PC-3 (cell line): ENCODE measurements around the gene EOGT. TPM values are rescaled to one million over a fixed set of nuclear protein-coding genes. Genes with fewer than 3 reads are reported as not detected.

Experiments used
- ATAC-seq: fragments of 200-7000 bp; cut with Tn5 transposase; 2 replicates; pipeline ENCODE4 v1.9.1; 2020; ENCODE audit warnings: mild to moderate bottlenecking, moderate library complexity
- BruUV-seq: library from RNA; stranded (reverse); fragments of 400-500 nt; replicated peaks from 2 replicates; lab custom pipeline; 2021; lab: Mats Ljungman, UMichigan
- CTCF ChIA-PET: fragments of 300-600 bp; sonication (Branson Sonifier 250); formaldehyde crosslinking; loops from one replicate; lab custom pipeline; 2022; ENCODE audit warnings: antibody characterized with exemption; lab: Charles Lee
- POLR2A ChIA-PET: fragments of 300-600 bp; sonication (Branson Sonifier 250); formaldehyde crosslinking; loops from one replicate; lab custom pipeline; 2022; ENCODE audit warnings: antibody characterized with exemption; ENCODE audit not compliant: unreplicated experiment; lab: Charles Lee
- DNase-seq: peaks from one replicate; pipeline ENCODE4 v3.0.0-alpha.2; 2015
- H2AFZ ChIP-seq: fragments of 300-600 bp; sonication (generic); 2 replicates; pipeline ENCODE4 v1.6.0; 2016; ENCODE audit warnings: antibody characterized with exemption, low read length
- H3F3A ChIP-seq: fragments of 300-600 bp; sonication (generic); one replicate; pipeline ENCODE4 v1.6.0; 2017; ENCODE audit warnings: antibody characterized with exemption, low read length, control low read depth, mild to moderate bottlenecking; ENCODE audit not compliant: unreplicated experiment
- H3K27ac ChIP-seq: fragments of 300-600 bp; sonication (generic); 2 replicates; pipeline ENCODE4 v1.5.1; 2016; ENCODE audit warnings: mild to moderate bottlenecking, low read length
- H3K27me3 ChIP-seq: fragments of 300-600 bp; sonication (generic); 2 replicates; pipeline ENCODE4 v1.6.1; 2016; ENCODE audit warnings: low read length, mixed read lengths
- H3K36me3 ChIP-seq: fragments of 300-600 bp; sonication (generic); 2 replicates; pipeline ENCODE4 v1.6.1; 2016; ENCODE audit warnings: low read depth, mixed run types, low read length, mixed read lengths
- H3K4me1 ChIP-seq: fragments of 300-600 bp; sonication (generic); 2 replicates; pipeline ENCODE4 v1.5.1; 2016; ENCODE audit warnings: low read length; ENCODE audit not compliant: insufficient read depth
- H3K4me2 ChIP-seq: fragments of 300-600 bp; sonication (generic); 2 replicates; pipeline ENCODE4 v1.6.0; 2016; ENCODE audit warnings: low read length
- H3K4me3 ChIP-seq: fragments of 300-600 bp; sonication (generic); 2 replicates; pipeline ENCODE4 v1.5.1; 2016; ENCODE audit warnings: mild to moderate bottlenecking, low read length, mixed read lengths
- H3K79me2 ChIP-seq: fragments of 300-600 bp; sonication (generic); 2 replicates; pipeline ENCODE4 v1.6.1; 2017; ENCODE audit warnings: low read length, mixed read lengths
- H3K9ac ChIP-seq: fragments of 300-600 bp; sonication (generic); 2 replicates; pipeline ENCODE4 v1.6.0; 2016; ENCODE audit warnings: mild to moderate bottlenecking, low read length
- H3K9me2 ChIP-seq: fragments of 300-600 bp; sonication (generic); replicated peaks from 2 replicates; pipeline ENCODE4 v1.6.1; 2016; ENCODE audit warnings: mixed run types, low read length, mixed read lengths
- H3K9me3 ChIP-seq: fragments of 300-600 bp; sonication (generic); 2 replicates; pipeline ENCODE4 v1.6.1; 2016; ENCODE audit warnings: low read length, mixed read lengths
- H4K20me1 ChIP-seq: fragments of 300-600 bp; sonication (generic); 2 replicates; pipeline ENCODE4 v1.6.1; 2016; ENCODE audit warnings: low read length, mixed read lengths
- CTCF ChIP-seq: fragments of 300-600 bp; sonication (generic); conservative IDR thresholded peaks from 2 replicates; pipeline ENCODE4 v1.5.1; 2017; ENCODE audit warnings: antibody characterized with exemption, low read depth, mild to moderate bottlenecking, low read length
- EZH2 ChIP-seq: fragments of 300-600 bp; sonication (generic); IDR thresholded peaks from one replicate; pipeline ENCODE4 v1.6.1; 2017; ENCODE audit warnings: antibody characterized with exemption, mild to moderate bottlenecking, low read length; ENCODE audit not compliant: unreplicated experiment
- EZH2phosphoT487 ChIP-seq: fragments of 300-600 bp; sonication (generic); IDR thresholded peaks from 2 replicates; pipeline ENCODE4 v1.6.1; 2018; ENCODE audit warnings: mild to moderate bottlenecking, antibody characterized with exemption, low read length, borderline replicate concordance
- intact Hi-C: fragments of 100-400 bp; cut with micrococcal nuclease; formaldehyde crosslinking; loops from 2 replicates; pipeline ENCODE4 v1.9.0; 2023
- total RNA-seq: library from RNA; depleted of rRNA; stranded (reverse); fragments of >200 nt; gene quantifications from 2 replicates; pipeline ENCODE4 v1.2.3, GENCODE V29; 2014

Gene EOGT
- total RNA-seq, 1 experiment from 2014 or later, result 8.3 TPM

- Histone ChIP-seq H3K27me3 (no peaks in the 10 kb centered on the region), H3K4me3 (peak within 1 kb of the TSS; percentile 89), H3K9me3 (no peaks in the 10 kb centered on the region), H3K4me2 (peak within 1 kb of the TSS; percentile 91), H3K9me2 (no peaks in the 10 kb centered on the region), H3F3A (no peaks in the 10 kb centered on the region), H2AFZ (peak within 1 kb of the TSS; percentile 75), H3K27ac (peak within 1 kb of the TSS; percentile 62), H3K36me3 (no peaks in the 10 kb centered on the region), H4K20me1 (no peaks in the 10 kb centered on the region), H3K4me1 (0 out of 2 replicates have a peak, but pooled peaks cover 5% of the 10 kb centered on the region), H3K79me2 (peaks cover 34% of the 10 kb centered on the region), H3K9ac (peak within 1 kb of the TSS; percentile 92)
- no peak for TF ChIP-seq CTCF
- no peak for TF ChIP-seq EZH2
- no peak for TF ChIP-seq EZH2phosphoT487
- POLR2A ChIA-PET, result interaction anchor here (0.7 to 0.8 kb wide), 2 partner anchors 33 to 122 kb away, joined by 4 to 6 read pairs; partner anchors contain the start of gene ARL6IP5
- DNase-seq (peak; percentile 93), ATAC-seq (peak; percentile 86)
- CTCF ChIA-PET, result no interaction called here
- TSS peak; percentile 53 for BruUV-seq
- intact Hi-C loops, result loop anchor here (5.0 kb wide), 1 partner anchor 35 kb away; no protein-coding TSS in a partner anchor
These were observed 38.4 kb upstream of the EOGT start, which contains the start of gene TMF1 for GRCh38 chr3:69051756-69052471. TMF1 (minus strand) TSS chr3:69052333; CDS start chr3:69052086, 247 bp downstream.

- H3K27me3 ChIP-seq, result no peaks in the 10 kb centered on the region
- H3K4me2 ChIP-seq, result no peak overlapping the region
- H2AFZ ChIP-seq, result no peak overlapping the region
- no TSS peak for BruUV-seq
- H3K4me1 ChIP-seq, result 0 out of 2 replicates have a peak, but pooled peaks cover 5% of the 10 kb centered on the region
- intact Hi-C loops, result no loop called here
- ChIA-PET POLR2A (no interaction called here), CTCF (no interaction called here)
- ATAC-seq, result no peak
- no peak for DNase-seq
- H4K20me1 ChIP-seq, result no peaks in the 10 kb centered on the region
- no peaks in the 10 kb centered on the region for H3K36me3 ChIP-seq
- H3K79me2 ChIP-seq, result peaks cover 34% of the 10 kb centered on the region
- no peak overlapping the region for H3K9ac ChIP-seq
- H3K9me3 ChIP-seq, result no peaks in the 10 kb centered on the region
- no peaks in the 10 kb centered on the region for H3F3A ChIP-seq
- no peak overlapping the region for H3K4me3 ChIP-seq
- TF ChIP-seq CTCF, result no peak
- no peak for TF ChIP-seq EZH2
- no peak for TF ChIP-seq EZH2phosphoT487
- no peaks in the 10 kb centered on the region for H3K9me2 ChIP-seq
- no peak overlapping the region for H3K27ac ChIP-seq
These were observed 35.5 kb upstream of the EOGT start for GRCh38 chr3:69048990-69049389.

- Histone ChIP-seq H3K36me3 (no peaks in the 10 kb centered on the region; the same call in 1 of the 2 replicates), H3K4me1 (no peaks in the 10 kb centered on the region), H3K9me3 (no peaks in the 10 kb centered on the region), H4K20me1 (no peaks in the 10 kb centered on the region), H3K4me2 (no peak overlapping the region), H3K27me3 (no peaks in the 10 kb centered on the region), H3K4me3 (no peak overlapping the region), H3K79me2 (peaks cover 10% of the 10 kb centered on the region), H3K27ac (no peak overlapping the region), H2AFZ (no peak overlapping the region), H3K9ac (no peak overlapping the region), H3F3A (no peaks in the 10 kb centered on the region), H3K9me2 (no peaks in the 10 kb centered on the region)
- ChIA-PET POLR2A (no interaction called here), CTCF (no interaction called here)
- ATAC-seq (no peak), DNase-seq (no peak)
- intact Hi-C loops, result no loop called here
- no TSS peak for BruUV-seq
- TF ChIP-seq EZH2 (no peak), CTCF (no peak), EZH2phosphoT487 (no peak)
These were observed 31.1 kb upstream of the EOGT start for GRCh38 chr3:69044608-69045007.
